ENCODE data around the gene GHDC.

GRCh38 chr17:42155614-42156045 lies 38.7 kb downstream of the GHDC start:
- TF ChIP-seq, protein P1, sequence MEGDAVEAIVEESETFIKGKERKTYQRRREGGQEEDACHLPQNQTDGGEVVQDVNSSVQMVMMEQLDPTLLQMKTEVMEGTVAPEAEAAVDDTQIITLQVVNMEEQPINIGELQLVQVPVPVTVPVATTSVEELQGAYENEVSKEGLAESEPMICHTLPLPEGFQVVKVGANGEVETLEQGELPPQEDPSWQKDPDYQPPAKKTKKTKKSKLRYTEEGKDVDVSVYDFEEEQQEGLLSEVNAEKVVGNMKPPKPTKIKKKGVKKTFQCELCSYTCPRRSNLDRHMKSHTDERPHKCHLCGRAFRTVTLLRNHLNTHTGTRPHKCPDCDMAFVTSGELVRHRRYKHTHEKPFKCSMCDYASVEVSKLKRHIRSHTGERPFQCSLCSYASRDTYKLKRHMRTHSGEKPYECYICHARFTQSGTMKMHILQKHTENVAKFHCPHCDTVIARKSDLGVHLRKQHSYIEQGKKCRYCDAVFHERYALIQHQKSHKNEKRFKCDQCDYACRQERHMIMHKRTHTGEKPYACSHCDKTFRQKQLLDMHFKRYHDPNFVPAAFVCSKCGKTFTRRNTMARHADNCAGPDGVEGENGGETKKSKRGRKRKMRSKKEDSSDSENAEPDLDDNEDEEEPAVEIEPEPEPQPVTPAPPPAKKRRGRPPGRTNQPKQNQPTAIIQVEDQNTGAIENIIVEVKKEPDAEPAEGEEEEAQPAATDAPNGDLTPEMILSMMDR (optimal IDR thresholded peaks at IDR 0.05 in 1 of 3, IDR thresholded peaks at IDR 0.05 in 1 of 3, conservative IDR thresholded peaks at IDR 0.05 in 1 of 3; ENCODE audit: extremely low read depth in 1 of 3, insufficient read depth in 2 of 3, low read length in 3 of 3) = no peak
- TF ChIP-seq EZH2 (IDR thresholded peaks at IDR 0.05; ENCODE audit: low read length) = no peak
